ENCODE results near the gene AARS2. TPM values are rescaled to one million over a fixed set of nuclear protein-coding genes. Genes with fewer than 3 reads are reported as not detected.

The AARS2 gene
- total and polyA plus RNA-seq, 4 donors = 1.9 to 9.6 (median 6.9) TPM

DNA sequence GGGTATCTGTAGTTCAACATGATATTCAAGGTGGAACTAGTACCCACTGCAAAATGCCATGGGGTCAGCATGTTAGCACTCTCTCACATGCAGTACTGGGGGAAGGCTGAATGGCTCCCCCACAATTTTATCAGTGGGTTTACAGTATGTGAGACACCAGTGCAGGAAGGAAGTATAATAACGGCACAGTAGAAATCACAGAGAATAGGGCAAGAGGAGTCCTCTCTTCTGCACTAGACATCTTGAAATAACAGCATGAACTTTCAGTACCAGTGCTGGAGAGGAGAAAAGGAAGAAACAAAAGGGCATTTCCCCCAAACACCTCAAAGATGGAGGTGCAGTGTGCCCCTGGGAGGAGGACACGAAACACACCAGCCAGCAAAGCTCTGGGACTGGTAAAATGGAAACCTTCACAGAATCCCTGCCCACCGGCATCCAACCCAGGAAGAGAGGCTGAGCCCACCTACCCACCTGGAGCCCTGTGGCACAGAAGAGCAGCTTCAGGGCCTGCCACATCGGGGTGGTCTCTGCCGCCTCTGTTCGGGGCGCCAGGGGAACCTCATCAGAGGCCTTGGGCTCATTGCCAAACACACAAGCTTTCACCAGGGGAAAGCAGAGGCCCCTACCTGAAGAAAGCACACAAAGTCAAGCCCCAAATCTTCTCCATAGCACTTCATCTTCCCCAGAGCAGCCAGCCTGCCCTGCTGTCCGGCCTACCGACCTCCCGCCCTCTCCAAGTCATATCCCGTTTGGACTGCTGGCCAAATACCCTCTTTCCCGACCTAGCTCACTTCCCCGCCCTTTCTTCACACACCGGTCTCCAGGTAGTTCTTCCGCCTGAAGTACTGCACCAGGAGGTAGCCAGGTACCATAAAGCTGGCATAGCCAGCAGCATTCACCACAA, 57.0 kb downstream of the AARS2 start (continued):
- TF ChIP-seq RXRA (IDR thresholded peaks at IDR 0.05) (no peak), FOXA2 (IDR thresholded peaks at IDR 0.05) (no peak), FOXA1 (IDR thresholded peaks at IDR 0.05) (no peak), RAD21 (IDR thresholded peaks at IDR 0.05) (no peak), EGR1 (IDR thresholded peaks at IDR 0.05; ENCODE audit: low read depth in 2 of 2) (no peak), HNF4G (IDR thresholded peaks at IDR 0.05) (no peak)
- TF ChIP-seq, protein P1, sequence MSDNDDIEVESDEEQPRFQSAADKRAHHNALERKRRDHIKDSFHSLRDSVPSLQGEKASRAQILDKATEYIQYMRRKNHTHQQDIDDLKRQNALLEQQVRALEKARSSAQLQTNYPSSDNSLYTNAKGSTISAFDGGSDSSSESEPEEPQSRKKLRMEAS (IDR thresholded peaks at IDR 0.05) = no peak

DNA sequence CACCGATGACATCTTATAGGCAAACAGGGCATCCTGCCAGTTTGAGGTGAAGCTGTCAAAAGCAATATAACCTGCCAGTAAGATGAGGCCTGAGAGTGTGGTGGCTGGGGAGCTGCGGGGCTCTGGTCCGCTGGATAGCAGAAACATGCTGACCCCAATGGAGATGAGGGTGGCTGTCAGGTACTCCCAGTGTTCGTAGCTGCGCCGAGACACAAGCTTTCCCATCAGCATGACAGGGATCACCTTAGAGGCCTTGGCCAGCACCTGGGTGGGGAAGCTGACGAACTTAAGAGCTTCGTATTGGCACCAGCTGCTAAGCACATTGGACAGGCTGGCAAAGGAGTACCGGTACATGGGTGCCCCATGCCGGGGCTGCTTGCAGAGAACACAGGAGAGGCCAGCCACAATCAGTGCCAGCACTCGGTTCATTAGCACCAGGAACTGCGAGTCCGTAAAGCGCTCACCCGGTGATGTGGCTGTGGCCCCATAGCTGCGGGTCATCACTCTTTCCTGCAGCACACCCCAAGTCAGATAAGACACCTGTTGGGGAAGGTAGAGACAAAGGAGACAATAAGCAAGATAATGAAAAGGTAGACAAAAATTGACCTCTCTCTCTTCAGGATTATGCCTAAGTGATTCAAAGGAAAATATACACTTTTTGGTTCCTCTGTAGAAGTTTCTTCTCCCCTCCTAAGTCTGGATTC, 57.9 kb downstream of the AARS2 start:
- Histone ChIP-seq H3K9ac (ENCODE audit: low read depth in 1 of 2, low read length in 2 of 2) (no peak overlapping the region), H3K27ac (ENCODE audit: low read depth in 1 of 2, low read length in 2 of 2) (peak overlapping the region in 1 of 2 donors; percentile 6), H3K4me1 (ENCODE audit: control insufficient read depth in 4 of 4, insufficient read depth in 4 of 4, low read length in 3 of 4) (peaks cover 2 to 30% (median 14%) of the 10 kb centered on the region in 4 donors), H3K4me3 (ENCODE audit: low read depth in 1 of 3, low read length in 3 of 3) (no peak overlapping the region), H3K27me3 (ENCODE audit: control insufficient read depth in 4 of 4, insufficient read depth in 4 of 4, low read length in 3 of 4) (no peaks in the 10 kb centered on the region), H3K36me3 (ENCODE audit: control insufficient read depth in 4 of 4, insufficient read depth in 3 of 4, low read depth in 1 of 4, low read length in 3 of 4) (peaks cover 7 to 57% (median 46%) of the 10 kb centered on the region in 4 donors), H3K9me3 (ENCODE audit: control insufficient read depth in 4 of 4, low read length in 3 of 4) (no peaks in the 10 kb centered on the region)
- WGBS = 62% methylated on average over 16 of the region's 16 CpGs
- TF ChIP-seq JUND (IDR thresholded peaks at IDR 0.05) (no peak), GABPA (IDR thresholded peaks at IDR 0.05 in 1 of 2, conservative IDR thresholded peaks at IDR 0.05 in 1 of 2) (no peak), HNF4G (IDR thresholded peaks at IDR 0.05) (no peak), NR2F2 (IDR thresholded peaks at IDR 0.05) (no peak), RXRA (IDR thresholded peaks at IDR 0.05) (no peak), RAD21 (IDR thresholded peaks at IDR 0.05) (no peak), ZBTB33 (IDR thresholded peaks at IDR 0.05) (no peak), FOXA2 (IDR thresholded peaks at IDR 0.05) (no peak), FOXA1 (IDR thresholded peaks at IDR 0.05) (no peak), YY1 (IDR thresholded peaks at IDR 0.05) (no peak), TAF1 (conservative IDR thresholded peaks at IDR 0.05) (no peak), REST (IDR thresholded peaks at IDR 0.05) (no peak), SP1 (IDR thresholded peaks at IDR 0.05) (no peak), HNF4A (conservative IDR thresholded peaks at IDR 0.05) (no peak), EGR1 (IDR thresholded peaks at IDR 0.05; ENCODE audit: low read depth in 2 of 2) (no peak)
- TF ChIP-seq, protein P2, sequence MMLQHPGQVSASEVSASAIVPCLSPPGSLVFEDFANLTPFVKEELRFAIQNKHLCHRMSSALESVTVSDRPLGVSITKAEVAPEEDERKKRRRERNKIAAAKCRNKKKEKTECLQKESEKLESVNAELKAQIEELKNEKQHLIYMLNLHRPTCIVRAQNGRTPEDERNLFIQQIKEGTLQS (IDR thresholded peaks at IDR 0.05) = no peak
- TF ChIP-seq, protein P3, sequence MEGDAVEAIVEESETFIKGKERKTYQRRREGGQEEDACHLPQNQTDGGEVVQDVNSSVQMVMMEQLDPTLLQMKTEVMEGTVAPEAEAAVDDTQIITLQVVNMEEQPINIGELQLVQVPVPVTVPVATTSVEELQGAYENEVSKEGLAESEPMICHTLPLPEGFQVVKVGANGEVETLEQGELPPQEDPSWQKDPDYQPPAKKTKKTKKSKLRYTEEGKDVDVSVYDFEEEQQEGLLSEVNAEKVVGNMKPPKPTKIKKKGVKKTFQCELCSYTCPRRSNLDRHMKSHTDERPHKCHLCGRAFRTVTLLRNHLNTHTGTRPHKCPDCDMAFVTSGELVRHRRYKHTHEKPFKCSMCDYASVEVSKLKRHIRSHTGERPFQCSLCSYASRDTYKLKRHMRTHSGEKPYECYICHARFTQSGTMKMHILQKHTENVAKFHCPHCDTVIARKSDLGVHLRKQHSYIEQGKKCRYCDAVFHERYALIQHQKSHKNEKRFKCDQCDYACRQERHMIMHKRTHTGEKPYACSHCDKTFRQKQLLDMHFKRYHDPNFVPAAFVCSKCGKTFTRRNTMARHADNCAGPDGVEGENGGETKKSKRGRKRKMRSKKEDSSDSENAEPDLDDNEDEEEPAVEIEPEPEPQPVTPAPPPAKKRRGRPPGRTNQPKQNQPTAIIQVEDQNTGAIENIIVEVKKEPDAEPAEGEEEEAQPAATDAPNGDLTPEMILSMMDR (IDR thresholded peaks at IDR 0.05; ENCODE audit: low read depth, low read length, missing input control) = no peak
- TF ChIP-seq, protein P1 (IDR thresholded peaks at IDR 0.05) = no peak
- DNase-seq (ENCODE audit: low spot score) = no peak
